ENCODE results near the gene GLE1.

GLE1 gene

GRCh38 chr9:128550226-128550625 is 45.7 kb downstream of the GLE1 start:
- no peak for DNase-seq
- in situ Hi-C loops (cut with MboI; ENCODE audit: low pct_unique_long_range_greater_than_20kb, low sequenced_read_pairs) = no loop called here

GRCh38 chr9:128550770-128551656 is 46.5 kb downstream of the GLE1 start:
- in situ Hi-C loops (cut with MboI; ENCODE audit: low pct_unique_long_range_greater_than_20kb, low sequenced_read_pairs) = no loop called here
- no peak for DNase-seq

GRCh38 chr9:128551657-128552152 is 47.2 kb downstream of the GLE1 start:
- DNase-seq = no peak
- in situ Hi-C loops (cut with MboI; ENCODE audit: low pct_unique_long_range_greater_than_20kb, low sequenced_read_pairs) = no loop called here

GRCh38 chr9:128552153-128552743 is 47.7 kb downstream of the GLE1 start, which contains the start of gene SPTAN1:
Gene SPTAN1, plus strand, starts transcription at chr9:128552587. Its CDS starts 14,154 bp downstream, at chr9:128566741.
- in situ Hi-C loops (cut with MboI; ENCODE audit: low pct_unique_long_range_greater_than_20kb, low sequenced_read_pairs) = no loop called here
- peak; percentile 90 for DNase-seq

GRCh38 chr9:128552744-128553440 is 48.4 kb downstream of the GLE1 start:
- no peak for DNase-seq
- in situ Hi-C loops (cut with MboI; ENCODE audit: low pct_unique_long_range_greater_than_20kb, low sequenced_read_pairs) = no loop called here

GRCh38 chr9:128553728-128554127 is 49.2 kb downstream of the GLE1 start:
- in situ Hi-C loops (cut with MboI; ENCODE audit: low pct_unique_long_range_greater_than_20kb, low sequenced_read_pairs) = no loop called here
- no peak for DNase-seq

- in situ Hi-C loops (cut with MboI; ENCODE audit: low pct_unique_long_range_greater_than_20kb, low sequenced_read_pairs) = no loop called here
- no peak for DNase-seq
Observed at GRCh38 chr9:128554155-128554862, 49.8 kb downstream of the GLE1 start.

GRCh38 chr9:128555180-128555721 is 50.7 kb downstream of the GLE1 start:
- no peak for DNase-seq

GRCh38 chr9:128556276-128556675 is 51.8 kb downstream of the GLE1 start:
- no peak for DNase-seq
- in situ Hi-C loops (cut with MboI; ENCODE audit: low pct_unique_long_range_greater_than_20kb, low sequenced_read_pairs) = no loop called here

More at GRCh38 chr9:128555180-128555721, 50.7 kb downstream of the GLE1 start:
- in situ Hi-C loops (cut with MboI; ENCODE audit: low pct_unique_long_range_greater_than_20kb, low sequenced_read_pairs) = no loop called here

- in situ Hi-C loops (cut with MboI; ENCODE audit: low pct_unique_long_range_greater_than_20kb, low sequenced_read_pairs) = no loop called here
- no peak for DNase-seq
Observed at GRCh38 chr9:128556926-128557634, 52.6 kb downstream of the GLE1 start.

- DNase-seq = peak; percentile 73
- in situ Hi-C loops (cut with MboI; ENCODE audit: low pct_unique_long_range_greater_than_20kb, low sequenced_read_pairs) = no loop called here
Observed at GRCh38 chr9:128558431-128559310, 54.2 kb downstream of the GLE1 start.

- in situ Hi-C loops (cut with MboI; ENCODE audit: low pct_unique_long_range_greater_than_20kb, low sequenced_read_pairs) = no loop called here
Observed at GRCh38 chr9:128565578-128565977, 61.1 kb downstream of the GLE1 start.

GRCh38 chr9:128568470-128569078 is 64.1 kb downstream of the GLE1 start:
- in situ Hi-C loops (cut with MboI; ENCODE audit: low pct_unique_long_range_greater_than_20kb, low sequenced_read_pairs) = no loop called here
- no peak for DNase-seq

More at GRCh38 chr9:128565578-128565977, 61.1 kb downstream of the GLE1 start:
- DNase-seq = no peak

GRCh38 chr9:128575469-128575868 is 71.0 kb downstream of the GLE1 start:
- in situ Hi-C loops (cut with MboI; ENCODE audit: low pct_unique_long_range_greater_than_20kb, low sequenced_read_pairs) = no loop called here
- DNase-seq = no peak

GRCh38 chr9:128575916-128576315 is 71.4 kb downstream of the GLE1 start:
- in situ Hi-C loops (cut with MboI; ENCODE audit: low pct_unique_long_range_greater_than_20kb, low sequenced_read_pairs) = no loop called here
- no peak for DNase-seq

- DNase-seq = no peak
- in situ Hi-C loops (cut with MboI; ENCODE audit: low pct_unique_long_range_greater_than_20kb, low sequenced_read_pairs) = no loop called here
Observed at GRCh38 chr9:128577206-128577605, 72.7 kb downstream of the GLE1 start.

GRCh38 chr9:128579194-128579593 is 74.7 kb downstream of the GLE1 start:
- DNase-seq = no peak
- in situ Hi-C loops (cut with MboI; ENCODE audit: low pct_unique_long_range_greater_than_20kb, low sequenced_read_pairs) = no loop called here

Measured in KBM-7 (cell line).